SK-N-SH (cell line): ENCODE results near the gene LAMA4. TPM values are rescaled to one million over a fixed set of nuclear protein-coding genes. Genes with fewer than 3 reads are reported as not detected.

ENCODE experiments used
- CTCF ChIA-PET: fragments of 300-600, 350-600 bp; formaldehyde crosslinking; extraction: SDS; loops from one replicate; lab custom pipeline; 2021; lab: Yijun Ruan, JAX
- POLR2A ChIA-PET: fragments of 350-600 bp; sonication (Branson Sonifier 250); formaldehyde crosslinking; extraction: SDS; loops from one replicate; lab custom pipeline; 2020; ENCODE audit warnings: antibody characterized with exemption, inconsistent platforms; lab: Yijun Ruan, JAX
- DNase-seq: peaks from one replicate; pipeline ENCODE4 v3.0.0; 2012
- H2AFZ ChIP-seq: fragments of 200-600 bp; sonication (generic); 2 replicates; pipeline ENCODE4 v1.8.1; 2016; ENCODE audit warnings: antibody characterized with exemption, mild to moderate bottlenecking, low read depth
- H3F3A ChIP-seq: fragments of 200-600 bp; sonication (generic); replicated peaks from 2 replicates; pipeline ENCODE3; 2016; ENCODE audit warnings: antibody characterized with exemption, mild to moderate bottlenecking; ENCODE audit not compliant: insufficient read depth
- H3K27ac ChIP-seq, 2 experiments: fragments of 200-500 bp in 1 of 2; fragments of 200-600 bp in 1 of 2; sonication (Bioruptor generic) in 1 of 2; sonication (generic), shearing (Covaris generic) in 1 of 2; 2 replicates each; pipeline versions ENCODE4 v1.5.1 to v1.6.1; 2014 to 2016; ENCODE audit warnings: low read depth in 2 of 2, inconsistent platforms in 1 of 2, low read length in 1 of 2, mild to moderate bottlenecking in 1 of 2, mixed read lengths in 1 of 2
- H3K27me3 ChIP-seq: fragments of 200-600 bp; sonication (generic), shearing (Covaris generic); 2 replicates; pipeline ENCODE4 v1.6.1; 2016; ENCODE audit warnings: mixed run types; ENCODE audit not compliant: insufficient read depth
- H3K36me3 ChIP-seq, 2 experiments: fragments of 200-500 bp in 1 of 2; fragments of 200-600 bp in 1 of 2; sonication (Bioruptor generic) in 1 of 2; sonication (generic) in 1 of 2; replicated peaks in 1 of 2; 2 replicates each; pipeline versions ENCODE3 to v1.5.1; 2014 to 2016; ENCODE audit warnings: low read length in 1 of 2, mild to moderate bottlenecking in 1 of 2; ENCODE audit not compliant: insufficient read depth in 2 of 2, control insufficient read depth in 1 of 2
- H3K4me1 ChIP-seq, 2 experiments: fragments of 200-500 bp in 1 of 2; fragments of 200-600 bp in 1 of 2; sonication (Bioruptor generic) in 1 of 2; sonication (generic), shearing (Covaris generic) in 1 of 2; 2 replicates each; pipeline versions ENCODE4 v1.5.1 to v1.6.1; 2014 to 2016; ENCODE audit warnings: low read depth in 1 of 2, low read length in 1 of 2, mixed run types in 1 of 2; ENCODE audit not compliant: insufficient read depth in 2 of 2, control insufficient read depth in 1 of 2
- H3K4me2 ChIP-seq: fragments of 200-600 bp; sonication (generic), shearing (Covaris generic); 2 replicates; pipeline ENCODE4 v1.6.1; 2017; ENCODE audit warnings: mixed run types
- H3K4me3 ChIP-seq, 2 experiments: fragments of 200-500 bp in 1 of 2; fragments of 200-600 bp in 1 of 2; sonication (Bioruptor generic) in 1 of 2; sonication (generic), shearing (Covaris generic) in 1 of 2; 2 replicates each; pipeline versions ENCODE4 v1.5.1 to v1.8.1; 2014 to 2016; ENCODE audit warnings: low read depth in 2 of 2, inconsistent platforms in 1 of 2, low read length in 1 of 2, mild to moderate bottlenecking in 1 of 2, mixed read lengths in 1 of 2, moderate library complexity in 1 of 2
- H3K79me2 ChIP-seq: fragments of 200-600 bp; sonication (generic); 2 replicates; pipeline ENCODE4 v1.8.1; 2017; ENCODE audit warnings: mild to moderate bottlenecking; ENCODE audit not compliant: insufficient read depth
- H3K9ac ChIP-seq: fragments of 200-600 bp; sonication (generic); 2 replicates; pipeline ENCODE4 v1.6.1; 2017; ENCODE audit warnings: mixed run types
- H3K9me2 ChIP-seq: fragments of 200-600 bp; sonication (generic); 2 replicates; pipeline ENCODE4 v1.6.1; 2017; ENCODE audit warnings: mixed run types
- H3K9me3 ChIP-seq: fragments of 200-600 bp; sonication (generic); 2 replicates; pipeline ENCODE4 v1.6.1; 2017; ENCODE audit warnings: mixed run types, mild to moderate bottlenecking, moderate library complexity
- H4K20me1 ChIP-seq: fragments of 200-600 bp; sonication (generic); 2 replicates; pipeline ENCODE4 v1.6.1; 2017; ENCODE audit warnings: mild to moderate bottlenecking, mixed run types; ENCODE audit not compliant: insufficient read depth
- EP300 ChIP-seq, 2 experiments: IDR thresholded peaks; 2 replicates each; pipeline versions ENCODE4 v1.4.0 to v1.6.1; 2012; ENCODE audit warnings: borderline replicate concordance in 1 of 2, low read depth in 1 of 2, low read length in 1 of 2
- MXI1 ChIP-seq: IDR thresholded peaks from 2 replicates; pipeline ENCODE4 v1.6.1; 2012; ENCODE audit warnings: mild to moderate bottlenecking, low read depth, low read length, improper control_type of control experiment
- RAD21 ChIP-seq: IDR thresholded peaks from 2 replicates; pipeline ENCODE4 v1.6.1; 2012; ENCODE audit warnings: mild to moderate bottlenecking, low read length
- RCOR1 ChIP-seq: fragments of 150-350 bp; IDR thresholded peaks from 2 replicates; pipeline ENCODE4 v1.6.1; 2017; ENCODE audit warnings: antibody characterized with exemption, low read length
- RFX5 ChIP-seq: IDR thresholded peaks from 2 replicates; pipeline ENCODE4 v1.6.1; 2012; ENCODE audit warnings: mild to moderate bottlenecking, improper control_type of control experiment, low read length
- SIN3A ChIP-seq: IDR thresholded peaks from 2 replicates; pipeline ENCODE4 v1.6.1; 2012; ENCODE audit warnings: low read depth, mild to moderate bottlenecking, low read length, moderate library complexity, borderline replicate concordance
- TCF12 ChIP-seq: IDR thresholded peaks from 2 replicates; pipeline ENCODE4 v1.4.0; 2012
- YY1 ChIP-seq: IDR thresholded peaks from 2 replicates; pipeline ENCODE4 v1.4.0; 2012; ENCODE audit warnings: low read depth, mild to moderate bottlenecking
- polyA plus RNA-seq, 3 experiments: library from polyadenylated mRNA; depleted of rRNA; stranded (reverse); fragments of >200 nt; gene quantifications; 2 replicates each; pipeline ENCODE4 v1.2.3, GENCODE V29; 2012
- TF ChIP-seq, protein P1 (sequence below): fragments of 150-350 bp; IDR thresholded peaks from 2 replicates; pipeline ENCODE4 v1.6.1; 2016; ENCODE audit warnings: mild to moderate bottlenecking, low read depth, low read length
- TF ChIP-seq, protein P2 (sequence below): IDR thresholded peaks from 2 replicates; pipeline ENCODE4; 2012
- TF ChIP-seq, protein P3 (sequence below): IDR thresholded peaks from 2 replicates; pipeline ENCODE4 v1.4.0; 2012; ENCODE audit warnings: low read depth, borderline replicate concordance

The LAMA4 gene
- polyA plus RNA-seq, 1 of the 3 experiments (the other 2 are of a cell fraction) = 9.4 TPM

DNA sequence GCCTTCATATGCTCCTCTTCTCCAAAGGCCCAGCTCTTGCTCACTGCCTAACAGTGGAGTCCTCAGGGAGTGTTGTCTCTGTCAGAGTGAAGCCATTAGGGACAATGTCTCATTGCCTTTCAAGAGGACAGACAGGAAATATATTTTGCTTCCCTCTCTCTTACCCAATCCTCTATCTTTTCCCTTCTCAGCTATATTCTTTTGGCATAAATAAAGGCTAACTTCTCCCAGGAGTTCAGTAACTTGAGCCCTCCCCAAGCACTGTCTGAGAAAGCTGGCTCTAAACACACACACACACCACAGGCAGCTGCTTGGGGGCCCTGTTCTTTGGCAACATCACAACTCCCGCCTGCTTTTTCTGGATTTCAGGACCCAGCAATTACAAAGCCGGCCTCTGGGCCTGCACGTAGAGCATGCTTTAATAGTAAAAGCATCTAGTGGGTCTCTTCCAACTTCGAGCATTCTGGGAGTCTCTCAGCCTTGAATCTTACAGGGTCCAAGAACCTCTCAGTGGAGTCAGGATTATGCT lies 34.7 kb upstream of the LAMA4 start (continued):
- TF ChIP-seq, protein P1, sequence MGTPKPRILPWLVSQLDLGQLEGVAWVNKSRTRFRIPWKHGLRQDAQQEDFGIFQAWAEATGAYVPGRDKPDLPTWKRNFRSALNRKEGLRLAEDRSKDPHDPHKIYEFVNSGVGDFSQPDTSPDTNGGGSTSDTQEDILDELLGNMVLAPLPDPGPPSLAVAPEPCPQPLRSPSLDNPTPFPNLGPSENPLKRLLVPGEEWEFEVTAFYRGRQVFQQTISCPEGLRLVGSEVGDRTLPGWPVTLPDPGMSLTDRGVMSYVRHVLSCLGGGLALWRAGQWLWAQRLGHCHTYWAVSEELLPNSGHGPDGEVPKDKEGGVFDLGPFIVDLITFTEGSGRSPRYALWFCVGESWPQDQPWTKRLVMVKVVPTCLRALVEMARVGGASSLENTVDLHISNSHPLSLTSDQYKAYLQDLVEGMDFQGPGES = no peak
- TF ChIP-seq RCOR1 (no peak), YY1 (no peak), MXI1 (no peak), TCF12 (no peak), EP300 (IDR thresholded peaks at IDR 0.05; ENCODE audit: borderline replicate concordance in 1 of 2, low read depth in 1 of 2, low read length in 1 of 2) (no peak)
- TF ChIP-seq, protein P2, sequence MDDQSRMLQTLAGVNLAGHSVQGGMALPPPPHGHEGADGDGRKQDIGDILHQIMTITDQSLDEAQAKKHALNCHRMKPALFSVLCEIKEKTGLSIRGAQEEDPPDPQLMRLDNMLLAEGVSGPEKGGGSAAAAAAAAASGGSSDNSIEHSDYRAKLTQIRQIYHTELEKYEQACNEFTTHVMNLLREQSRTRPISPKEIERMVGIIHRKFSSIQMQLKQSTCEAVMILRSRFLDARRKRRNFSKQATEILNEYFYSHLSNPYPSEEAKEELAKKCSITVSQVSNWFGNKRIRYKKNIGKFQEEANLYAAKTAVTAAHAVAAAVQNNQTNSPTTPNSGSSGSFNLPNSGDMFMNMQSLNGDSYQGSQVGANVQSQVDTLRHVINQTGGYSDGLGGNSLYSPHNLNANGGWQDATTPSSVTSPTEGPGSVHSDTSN = no peak

DNA sequence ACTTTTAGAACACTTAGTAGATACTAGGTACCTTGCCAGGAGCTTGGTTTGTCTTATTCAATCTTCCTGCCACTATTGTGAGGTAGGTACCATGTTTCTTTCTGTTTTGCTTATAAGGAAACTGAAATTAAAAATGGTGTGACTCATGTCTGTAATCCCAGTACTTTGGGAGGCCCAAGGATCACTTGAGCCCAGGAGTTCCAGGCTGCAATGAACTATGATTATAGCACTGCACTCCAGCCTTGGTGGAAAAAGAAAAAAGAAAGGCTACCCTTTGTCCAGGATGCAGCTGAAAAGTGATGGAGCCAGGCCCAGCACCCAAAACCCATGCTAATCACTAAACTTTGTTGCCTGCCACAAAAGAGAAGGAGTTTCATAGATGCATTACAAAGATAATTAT lies 34.1 kb upstream of the LAMA4 start:
- peaks cover 4% of the 10 kb centered on the region for H3F3A ChIP-seq
- no peaks in the 10 kb centered on the region for H3K9me2 ChIP-seq
- 0 out of 2 replicates have a peak overlapping the region, but pooled peaks have one; percentile 64 for H2AFZ ChIP-seq
- no peak for TF ChIP-seq RAD21
- no peak for TF ChIP-seq YY1
- TF ChIP-seq SIN3A = no peak
- TF ChIP-seq MXI1 = no peak
- TF ChIP-seq RFX5 = no peak
- TF ChIP-seq, protein P3, sequence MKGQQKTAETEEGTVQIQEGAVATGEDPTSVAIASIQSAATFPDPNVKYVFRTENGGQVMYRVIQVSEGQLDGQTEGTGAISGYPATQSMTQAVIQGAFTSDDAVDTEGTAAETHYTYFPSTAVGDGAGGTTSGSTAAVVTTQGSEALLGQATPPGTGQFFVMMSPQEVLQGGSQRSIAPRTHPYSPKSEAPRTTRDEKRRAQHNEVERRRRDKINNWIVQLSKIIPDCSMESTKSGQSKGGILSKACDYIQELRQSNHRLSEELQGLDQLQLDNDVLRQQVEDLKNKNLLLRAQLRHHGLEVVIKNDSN = no peak
- H3K36me3 ChIP-seq = no peaks in the 10 kb centered on the region
- H3K27ac ChIP-seq = peak overlapping the region; percentile 72 to 76; a peak in 3 of 4 replicates
- H3K4me3 ChIP-seq = no peak overlapping the region
- H3K9me3 ChIP-seq = no peaks in the 10 kb centered on the region
- H3K4me1 ChIP-seq = peaks cover 0 to 18% of the 10 kb centered on the region in 2 experiments; a peak in 2 of 4 replicates
- no peaks in the 10 kb centered on the region for H3K27me3 ChIP-seq
- no peak overlapping the region for H3K9ac ChIP-seq
- no peaks in the 10 kb centered on the region for H3K79me2 ChIP-seq
- H3K4me2 ChIP-seq = no peak overlapping the region; the same call in 1 of the 2 replicates
- H4K20me1 ChIP-seq = no peaks in the 10 kb centered on the region
- CTCF ChIA-PET = interaction anchor here (0.5 to 6.6 kb wide), 6 partner anchors 13 to 844 kb away, joined by 3 to 44 read pairs (median 3); no protein-coding TSS in a partner anchor
- POLR2A ChIA-PET = interaction anchor here (1.1 kb wide), 1 partner anchor 33 kb away, joined by 8 read pairs; no protein-coding TSS in a partner anchor
- no peak for DNase-seq
